GM10266 (cell line): ENCODE measurements around the gene MAST2.

Experiments
- DNase-seq: peaks from one replicate; pipeline ENCODE4 v3.0.0; 2012; ENCODE audit errors: extremely low spot score
- CTCF ChIP-seq: IDR thresholded peaks from 2 replicates; pipeline ENCODE4 v1.5.1; 2012; ENCODE audit warnings: mild to moderate bottlenecking, low read depth; ENCODE audit not compliant: control insufficient read depth, insufficient read depth; ENCODE audit errors: missing control alignments

Gene MAST2

GRCh38 chr1:46076343-46076742 lies 272.9 kb downstream of the MAST2 start:
- DNase-seq, result no peak
- no peak for TF ChIP-seq CTCF

GRCh38 chr1:46077644-46078043 lies 274.2 kb downstream of the MAST2 start:
- no peak for TF ChIP-seq CTCF
- no peak for DNase-seq

GRCh38 chr1:46080257-46080656 lies 276.8 kb downstream of the MAST2 start:
- DNase-seq, result no peak
- TF ChIP-seq CTCF, result no peak

GRCh38 chr1:46081206-46081605 lies 277.8 kb downstream of the MAST2 start:
- no peak for TF ChIP-seq CTCF

GRCh38 chr1:46081619-46082018 lies 278.2 kb downstream of the MAST2 start:
- TF ChIP-seq CTCF, result no peak
- no peak for DNase-seq

More at GRCh38 chr1:46081206-46081605, 277.8 kb downstream of the MAST2 start:
- no peak for DNase-seq

GRCh38 chr1:46083579-46083978 lies 280.2 kb downstream of the MAST2 start:
- no peak for DNase-seq
- TF ChIP-seq CTCF, result no peak

- no peak for DNase-seq
- no peak for TF ChIP-seq CTCF
Observed at GRCh38 chr1:46084553-46085451, 281.4 kb downstream of the MAST2 start.
